GM19328 (cell line): ENCODE results near the gene MYOG.

Source experiments
- ATAC-seq: cut with Tn5 transposase; IDR thresholded peaks from one replicate; pipeline ENCODE4 v1.9.1; 2021; ENCODE audit warnings: mild to moderate bottlenecking, moderate library complexity; ENCODE audit not compliant: unreplicated experiment

The MYOG gene

GRCh38 chr1:203035111-203036000, 50.5 kb downstream of the MYOG start:
- no peak for ATAC-seq

GRCh38 chr1:203034422-203035110, 51.2 kb downstream of the MYOG start:
- ATAC-seq: no peak

GRCh38 chr1:203033917-203034316, 51.9 kb downstream of the MYOG start:
- no peak for ATAC-seq

GRCh38 chr1:203033287-203033686, 52.5 kb downstream of the MYOG start:
- ATAC-seq: no peak
